Measurements from ENCODE around the gene CADM1. TPM values are rescaled to one million over a fixed set of nuclear protein-coding genes. Genes with fewer than 3 reads are reported as not detected.

Gene CADM1
- total and polyA plus RNA-seq, 5 donors = 14.8 to 42.6 (median 31.9) TPM

- intact Hi-C loops (cut with DNase I) = no loop called here
- no peaks in the 10 kb centered on the region for H3K4me1 ChIP-seq (ENCODE audit: control insufficient read depth, insufficient read depth, low read length)
- 59% methylated on average over 6 of the region's 6 CpGs for WGBS
- H3K4me3 ChIP-seq (ENCODE audit: low read length) = no peak overlapping the region
- ATAC-seq = no peak
- no peaks in the 10 kb centered on the region for H3K9me3 ChIP-seq (ENCODE audit: control insufficient read depth, low read length)
- no peaks in the 10 kb centered on the region for H3K27me3 ChIP-seq (ENCODE audit: control insufficient read depth, insufficient read depth)
- no peak for DNase-seq
- no peak overlapping the region for H3K27ac ChIP-seq (ENCODE audit: low read length)
Observed at GRCh38 chr11:115220423-115220822, 283.8 kb downstream of the CADM1 start.

DNA sequence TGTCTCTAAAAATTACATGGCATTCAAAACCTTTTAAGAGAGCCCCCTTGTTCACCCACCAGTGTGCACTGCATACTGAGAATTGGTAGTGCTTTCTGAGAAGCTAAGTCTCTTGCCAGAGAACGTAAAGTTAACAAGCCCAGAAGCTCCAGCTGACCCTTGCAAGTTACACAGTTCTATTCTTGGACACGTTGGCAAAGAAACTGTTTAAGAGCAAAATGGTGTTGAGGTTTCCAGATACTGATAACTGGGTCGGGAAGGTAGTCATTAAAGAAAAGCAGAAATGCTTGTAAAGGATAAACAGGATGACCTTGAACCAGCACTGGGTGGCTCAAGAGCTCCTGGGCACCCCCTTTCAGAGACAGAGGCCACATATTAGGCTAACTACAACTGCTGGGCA is 284.8 kb downstream of the CADM1 start:
- ATAC-seq = peak; percentile 29 to 33
- no peaks in the 10 kb centered on the region for H3K9me3 ChIP-seq (ENCODE audit: control insufficient read depth, low read length)
- WGBS = 23% methylated on average over 3 of the region's 3 CpGs
- H3K4me3 ChIP-seq (ENCODE audit: low read length) = no peak overlapping the region
- no peak for DNase-seq
- no peaks in the 10 kb centered on the region for H3K4me1 ChIP-seq (ENCODE audit: control insufficient read depth, insufficient read depth, low read length)
- intact Hi-C loops (cut with DNase I) = no loop called here
- no peaks in the 10 kb centered on the region for H3K27me3 ChIP-seq (ENCODE audit: control insufficient read depth, insufficient read depth)
- no peak overlapping the region for H3K27ac ChIP-seq (ENCODE audit: low read length)

- intact Hi-C loops (cut with DNase I) = no loop called here
- no peaks in the 10 kb centered on the region for H3K27me3 ChIP-seq (ENCODE audit: control insufficient read depth, insufficient read depth)
- H3K4me3 ChIP-seq (ENCODE audit: low read length) = no peak overlapping the region
- no peak overlapping the region for H3K27ac ChIP-seq (ENCODE audit: low read length)
- DNase-seq = no peak
- 56% methylated on average over 8 of the region's 8 CpGs for WGBS
- no peaks in the 10 kb centered on the region for H3K9me3 ChIP-seq (ENCODE audit: control insufficient read depth, low read length)
- no peaks in the 10 kb centered on the region for H3K4me1 ChIP-seq (ENCODE audit: control insufficient read depth, insufficient read depth, low read length)
- no peak for ATAC-seq
Observed at GRCh38 chr11:115217726-115218311, 286.4 kb downstream of the CADM1 start.

DNA sequence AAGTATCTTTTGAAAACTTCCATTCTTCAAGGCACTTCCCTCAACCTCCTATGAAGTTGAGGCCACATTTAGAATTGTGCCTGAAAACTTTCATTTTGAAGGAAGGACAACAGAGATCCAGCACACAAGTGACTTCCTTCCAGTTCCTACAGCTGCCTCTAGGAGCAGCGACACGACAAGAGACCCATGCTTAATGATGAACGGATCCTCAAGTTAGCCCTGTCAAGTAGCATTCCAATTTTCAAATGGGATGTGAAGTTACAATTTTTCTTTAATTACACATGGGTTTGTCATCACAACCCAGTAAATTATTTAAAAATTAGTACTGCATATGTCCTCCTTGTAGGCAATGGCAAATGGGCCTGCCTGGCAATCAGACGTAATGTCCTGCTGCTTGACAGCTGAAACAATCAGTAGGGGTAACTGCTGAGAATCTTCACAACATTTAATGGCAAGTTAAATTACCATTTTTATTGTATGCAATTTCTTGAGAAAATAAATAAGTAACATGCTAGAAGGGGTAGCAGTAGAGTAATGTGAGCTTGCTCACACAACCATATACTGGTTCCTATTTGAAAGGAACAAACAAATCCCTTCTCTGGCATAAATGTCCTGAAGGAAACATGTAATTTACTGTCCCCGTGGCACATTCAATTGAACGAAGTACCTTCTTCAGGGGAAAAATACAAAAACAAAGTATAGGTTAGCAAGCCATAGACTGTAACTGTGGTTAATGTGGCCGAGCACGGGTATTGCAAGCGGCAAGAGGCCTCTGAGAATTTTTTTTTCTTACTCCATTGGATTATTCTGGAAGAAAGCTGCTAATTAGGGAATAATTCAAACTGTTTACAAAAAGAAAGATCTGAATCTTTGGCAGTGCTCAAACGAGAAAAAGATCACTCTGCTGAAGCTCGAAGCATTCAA is 288.3 kb downstream of the CADM1 start:
- WGBS = 78% methylated on average over 11 of the region's 11 CpGs
- Histone ChIP-seq H3K4me3 (ENCODE audit: low read length) (no peak overlapping the region), H3K27ac (ENCODE audit: low read length) (no peak overlapping the region), H3K9me3 (ENCODE audit: control insufficient read depth, low read length) (no peaks in the 10 kb centered on the region), H3K4me1 (ENCODE audit: control insufficient read depth, insufficient read depth, low read length) (no peaks in the 10 kb centered on the region), H3K27me3 (ENCODE audit: control insufficient read depth, insufficient read depth) (no peaks in the 10 kb centered on the region)
- DNase-seq (no peak), ATAC-seq (no peak)
- intact Hi-C loops (cut with DNase I) = no loop called here

- DNase-seq = no peak
- WGBS = 93% methylated on average over 7 of the region's 7 CpGs
- H3K4me1 ChIP-seq (ENCODE audit: control insufficient read depth, insufficient read depth, low read length) = no peaks in the 10 kb centered on the region
- H3K4me3 ChIP-seq (ENCODE audit: low read length) = no peak overlapping the region
- H3K27me3 ChIP-seq (ENCODE audit: control insufficient read depth, insufficient read depth) = no peaks in the 10 kb centered on the region
- no peak for ATAC-seq
- no peak overlapping the region for H3K27ac ChIP-seq (ENCODE audit: low read length)
- intact Hi-C loops (cut with DNase I) = no loop called here
- no peaks in the 10 kb centered on the region for H3K9me3 ChIP-seq (ENCODE audit: control insufficient read depth, low read length)
Observed at GRCh38 chr11:115214644-115215234, 289.5 kb downstream of the CADM1 start.

DNA sequence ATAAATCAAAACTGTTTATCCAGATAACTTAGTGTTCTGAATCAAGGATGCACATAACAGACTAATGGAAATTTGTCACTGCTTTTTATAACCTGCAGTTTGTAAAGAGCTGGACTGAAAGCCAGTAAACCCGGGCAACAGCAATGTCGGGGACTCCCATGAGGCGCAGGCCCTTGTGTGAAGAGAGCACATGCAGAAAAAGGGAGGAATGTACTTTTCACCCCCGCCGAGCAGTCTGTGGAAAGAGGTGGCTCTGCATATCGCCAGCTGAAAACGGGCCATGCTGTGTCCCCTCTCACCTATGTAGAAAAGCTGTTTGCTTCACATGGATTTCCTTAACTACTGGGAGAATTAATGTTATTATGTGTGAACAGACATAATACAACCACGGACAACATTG is 291.2 kb downstream of the CADM1 start:
- intact Hi-C loops (cut with DNase I) = no loop called here
- WGBS = 60% methylated on average over 8 of the region's 8 CpGs

GRCh38 chr11:115208808-115209259 is 295.4 kb downstream of the CADM1 start:
- Histone ChIP-seq H3K27ac (ENCODE audit: low read length) (no peak overlapping the region), H3K4me3 (ENCODE audit: low read length) (no peak overlapping the region), H3K4me1 (ENCODE audit: control insufficient read depth, insufficient read depth, low read length) (peaks cover 5% of the 10 kb centered on the region), H3K27me3 (ENCODE audit: control insufficient read depth, insufficient read depth) (no peaks in the 10 kb centered on the region), H3K9me3 (ENCODE audit: control insufficient read depth, low read length) (no peaks in the 10 kb centered on the region)
- intact Hi-C loops (cut with DNase I) = no loop called here
- ATAC-seq = no peak
- DNase-seq = no peak
- WGBS = 80% methylated on average over 3 of the region's 3 CpGs

More for the DNA sequence above, 291.2 kb downstream of the CADM1 start:
- Histone ChIP-seq H3K9me3 (ENCODE audit: control insufficient read depth, low read length) (no peaks in the 10 kb centered on the region), H3K27ac (ENCODE audit: low read length) (no peak overlapping the region), H3K4me3 (ENCODE audit: low read length) (no peak overlapping the region), H3K4me1 (ENCODE audit: control insufficient read depth, insufficient read depth, low read length) (peaks cover 5% of the 10 kb centered on the region), H3K27me3 (ENCODE audit: control insufficient read depth, insufficient read depth) (no peaks in the 10 kb centered on the region)
- DNase-seq (no peak), ATAC-seq (peak in 1 of 2 donors; percentile 60)

DNA sequence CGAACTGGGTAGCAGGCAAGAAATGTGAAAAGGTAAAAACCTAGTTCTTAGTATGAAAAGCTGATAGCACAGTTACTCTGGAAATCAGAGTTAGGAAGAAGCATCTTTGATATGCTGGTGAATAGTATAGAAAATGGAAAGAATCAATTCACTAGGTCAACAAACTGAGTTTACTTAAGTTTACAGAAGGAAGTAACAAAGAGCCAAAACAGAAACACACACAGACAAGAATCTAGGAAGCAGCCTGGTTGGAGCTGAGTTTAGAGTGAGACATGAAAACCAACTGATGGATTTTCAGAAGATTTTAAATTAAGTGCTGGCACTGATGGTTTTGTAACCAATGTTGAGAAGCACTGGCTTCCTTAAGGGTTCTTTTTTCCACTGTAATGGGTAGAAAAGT is 296.3 kb downstream of the CADM1 start:
- WGBS = 77% methylated on average over 1 of the region's 1 CpG
- H3K27ac ChIP-seq (ENCODE audit: low read length) = no peak overlapping the region
- H3K9me3 ChIP-seq (ENCODE audit: control insufficient read depth, low read length) = no peaks in the 10 kb centered on the region
- no peak for ATAC-seq
- H3K4me1 ChIP-seq (ENCODE audit: control insufficient read depth, insufficient read depth, low read length) = peaks cover 5% of the 10 kb centered on the region
- intact Hi-C loops (cut with DNase I) = no loop called here
- H3K27me3 ChIP-seq (ENCODE audit: control insufficient read depth, insufficient read depth) = no peaks in the 10 kb centered on the region
- DNase-seq = no peak
- H3K4me3 ChIP-seq (ENCODE audit: low read length) = no peak overlapping the region

DNA sequence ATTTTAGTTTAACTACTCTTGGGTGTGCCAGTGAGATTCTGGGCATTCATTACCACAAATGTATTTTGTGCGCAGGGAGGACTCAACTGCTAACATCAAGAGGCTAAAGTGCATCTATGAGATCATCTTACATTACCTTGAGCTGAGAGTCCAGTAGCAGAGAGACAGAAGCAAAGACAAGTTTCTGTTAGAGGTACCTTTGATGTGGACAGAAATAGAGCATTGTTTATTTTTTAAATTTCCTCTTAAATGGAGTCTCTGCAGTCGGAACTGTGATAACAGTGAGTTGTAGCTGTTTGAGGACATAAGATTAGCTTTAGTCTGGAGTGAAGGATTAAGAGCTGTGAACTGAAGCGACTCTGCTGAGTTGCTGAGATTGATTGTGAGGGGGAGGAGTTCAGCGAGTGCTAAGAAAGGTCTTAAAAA is 297.0 kb downstream of the CADM1 start:
- Histone ChIP-seq H3K27ac (ENCODE audit: low read length) (no peak overlapping the region), H3K4me1 (ENCODE audit: control insufficient read depth, insufficient read depth, low read length) (peaks cover 5% of the 10 kb centered on the region), H3K27me3 (ENCODE audit: control insufficient read depth, insufficient read depth) (no peaks in the 10 kb centered on the region), H3K4me3 (ENCODE audit: low read length) (no peak overlapping the region), H3K9me3 (ENCODE audit: control insufficient read depth, low read length) (no peaks in the 10 kb centered on the region)
- intact Hi-C loops (cut with DNase I) = no loop called here
- no peak for DNase-seq
- 36% methylated on average over 4 of the region's 4 CpGs for WGBS
- no peak for ATAC-seq

GRCh38 chr11:115206365-115207022 is 297.7 kb downstream of the CADM1 start:
- intact Hi-C loops (cut with DNase I) = no loop called here
- no peaks in the 10 kb centered on the region for H3K9me3 ChIP-seq (ENCODE audit: control insufficient read depth, low read length)
- no peak for ATAC-seq

More at GRCh38 chr11:115206365-115207022, 297.7 kb downstream of the CADM1 start:
- Histone ChIP-seq H3K4me1 (ENCODE audit: control insufficient read depth, insufficient read depth, low read length) (peaks cover 5% of the 10 kb centered on the region), H3K4me3 (ENCODE audit: low read length) (no peak overlapping the region), H3K27me3 (ENCODE audit: control insufficient read depth, insufficient read depth) (no peaks in the 10 kb centered on the region), H3K27ac (ENCODE audit: low read length) (no peak overlapping the region)
- no peak for DNase-seq
- WGBS = 49% methylated on average over 7 of the region's 7 CpGs

All from right cardiac atrium (tissue), 5 donors.